Measurements from ENCODE around the gene RNF34. TPM values are rescaled to one million over a fixed set of nuclear protein-coding genes. Genes with fewer than 3 reads are reported as not detected.

The RNF34 gene
- total and polyA plus RNA-seq, 2 of the 8 experiments (the other 6 are each of a cell fraction or from before 2014, with no cell fraction given), result 37.9 to 57.6 TPM

DNA sequence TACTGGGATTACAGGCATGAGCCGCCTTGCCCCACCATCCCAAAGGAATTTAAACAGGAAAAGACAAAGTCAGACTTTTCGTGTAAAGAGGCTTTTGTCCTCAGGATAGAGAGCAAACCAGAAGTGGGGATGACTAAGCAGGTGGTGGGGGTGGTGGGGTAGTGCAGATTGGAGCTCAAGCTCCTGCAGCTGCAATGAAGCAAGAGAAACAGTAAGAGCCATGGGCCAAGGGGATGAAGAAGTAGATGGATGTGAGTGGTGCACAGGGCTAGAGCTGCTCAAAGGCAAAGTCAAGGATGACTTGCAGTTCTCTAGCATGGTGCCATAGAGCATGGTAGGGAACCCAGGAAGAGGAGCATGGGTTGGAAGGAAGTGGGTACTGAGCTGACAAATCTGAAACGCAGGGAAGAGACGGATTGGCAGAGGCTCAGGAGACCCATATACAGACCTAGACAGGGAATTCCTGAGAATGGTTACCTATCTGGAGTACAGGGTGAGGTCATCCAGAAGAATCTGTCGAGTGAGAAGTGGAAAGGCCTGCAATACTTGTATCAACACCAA is 11.4 kb upstream of the RNF34 start:
- no peak overlapping the region for H4K8ac ChIP-seq (ENCODE audit: extremely low read depth, insufficient read depth, low read length)
- no peak overlapping the region for H3K4me2 ChIP-seq (ENCODE audit: insufficient read depth in 1 of 2, low read depth in 2 of 2, low read length in 2 of 2)
- peak overlapping the region; percentile 50; the same call in 1 of the 2 replicates for H2BK12ac ChIP-seq (ENCODE audit: low read depth, low read length)
- no peak overlapping the region for H2AK5ac ChIP-seq (ENCODE audit: low read depth, low read length)
- FAIRE-seq, result no peak
- H4K20me1 ChIP-seq (replicated peaks in 1 of 2; ENCODE audit: control insufficient read depth in 1 of 2, insufficient read depth in 2 of 2, low read length in 2 of 2), result no peaks in the 10 kb centered on the region
- H2BK15ac ChIP-seq (ENCODE audit: low read length), result 0 out of 2 replicates have a peak overlapping the region, but pooled peaks have one; percentile 81
- H4K5ac ChIP-seq (ENCODE audit: insufficient read length, low read depth, low read length), result no peak overlapping the region
- DNase-seq (ENCODE audit: low read depth in 1 of 2, low spot score in 2 of 2), result no peak
- no peak overlapping the region for H3K18ac ChIP-seq (ENCODE audit: extremely low read depth, low read length)
- no peaks in the 10 kb centered on the region for H3K4me1 ChIP-seq (replicated peaks in 1 of 4; ENCODE audit: control insufficient read depth in 3 of 4, insufficient read depth in 4 of 4, low read length in 3 of 4)
- WGBS, 2 experiments (ENCODE audit: extremely low coverage in 1 of 2, insufficient coverage in 1 of 2, insufficient read length in 1 of 2, insufficient replicate concordance in 2 of 2, low coverage in 1 of 2, low lambda C conversion rate in 2 of 2, missing lambda C conversion rate in 1 of 2), result 86% methylated on average over 5 of the region's 5 CpGs; no CpG with 5 or more reads in 1 of the 2 experiments
- no peak overlapping the region for H3K23ac ChIP-seq (ENCODE audit: insufficient read length)
- no peak overlapping the region for H3K27ac ChIP-seq (ENCODE audit: low read depth, low read length)
- H2AFZ ChIP-seq (ENCODE audit: low read length), result peak overlapping the region; percentile 69
- no peaks in the 10 kb centered on the region for H3K9me3 ChIP-seq (ENCODE audit: insufficient read depth in 2 of 2, low read depth in 1 of 2, low read length in 1 of 2)
- no peak overlapping the region for H3K56ac ChIP-seq (replicated peaks; ENCODE audit: insufficient read length, low read depth, low read length)
- no peak overlapping the region for H3K4ac ChIP-seq (replicated peaks; ENCODE audit: insufficient read length, low read depth, low read length)
- no peak overlapping the region for H4K91ac ChIP-seq (replicated peaks; ENCODE audit: insufficient read length, low read length)
- no peaks in the 10 kb centered on the region for H3K27me3 ChIP-seq (replicated peaks in 1 of 4; ENCODE audit: control insufficient read depth in 3 of 4, extremely low read depth in 1 of 4, insufficient read depth in 3 of 4, low read length in 3 of 4)
- CTCF ChIA-PET (ENCODE audit: partially characterized antibody), result interaction anchor here (0.7 to 1.4 kb wide), 2 partner anchors 19 to 104 kb away, joined by 4 read pairs; no protein-coding TSS in a partner anchor
- H2BK20ac ChIP-seq (ENCODE audit: low read length), result 0 out of 2 replicates have a peak overlapping the region, but pooled peaks have one; percentile 72
- H2BK5ac ChIP-seq (ENCODE audit: low read depth, low read length), result no peak overlapping the region
- H3K79me2 ChIP-seq (ENCODE audit: control insufficient read depth in 1 of 2, insufficient read depth in 2 of 2, low read length in 2 of 2), result no peaks in the 10 kb centered on the region
- no peak overlapping the region for H2BK120ac ChIP-seq (replicated peaks; ENCODE audit: low read depth, low read length)
- no peak overlapping the region for H3K4me3 ChIP-seq (ENCODE audit: extremely low read depth in 1 of 4, insufficient read depth in 2 of 4, low read depth in 3 of 4, low read length in 4 of 4)
- no peak overlapping the region; a peak in 1 of 7 replicates for H3K9ac ChIP-seq (replicated peaks in 1 of 4; ENCODE audit: extremely low read depth in 1 of 4, low read depth in 3 of 4, low read length in 3 of 4)
- no peaks in the 10 kb centered on the region for H3K23me2 ChIP-seq (ENCODE audit: low read depth, low read length)
- H3K14ac ChIP-seq (ENCODE audit: insufficient read length), result no peak overlapping the region
- H3K79me1 ChIP-seq (ENCODE audit: low read depth, low read length), result no peaks in the 10 kb centered on the region
- POLR2A ChIA-PET (ENCODE audit: partially characterized antibody), result interaction anchor here (1.9 kb wide), 1 partner anchor 12 kb away, joined by 7 read pairs; the partner anchor contains the start of gene RNF34
- H3K36me3 ChIP-seq (ENCODE audit: control insufficient read depth in 2 of 4, insufficient read depth in 4 of 4, low read length in 3 of 4), result no peaks in the 10 kb centered on the region
- TF ChIP-seq YY1 (IDR thresholded peaks at IDR 0.05; ENCODE audit: low read depth, low read length) (no peak), TBP (IDR thresholded peaks at IDR 0.05; ENCODE audit: low read depth, low read length) (no peak), TCF12 (IDR thresholded peaks at IDR 0.05; ENCODE audit: low read depth, low read length) (no peak), PHF8 (conservative IDR thresholded peaks at IDR 0.05; ENCODE audit: low read depth, low read length) (no peak), CHD2 (IDR thresholded peaks at IDR 0.05; ENCODE audit: low read length) (no peak), EP300 (IDR thresholded peaks at IDR 0.05; ENCODE audit: borderline replicate concordance in 1 of 2, low read depth in 2 of 2, low read length in 2 of 2) (no peak), CBX5 (IDR thresholded peaks at IDR 0.05; ENCODE audit: low read depth, low read length) (no peak), CREB1 (IDR thresholded peaks at IDR 0.05) (no peak)
